Measurements from ENCODE around the gene TBKBP1.
"Not testable (repeated sequence)": the region's sequence is repeated elsewhere in the genome, so short reads cannot be mapped to it uniquely, and the experiment has no call there.

The TBKBP1 gene

DNA sequence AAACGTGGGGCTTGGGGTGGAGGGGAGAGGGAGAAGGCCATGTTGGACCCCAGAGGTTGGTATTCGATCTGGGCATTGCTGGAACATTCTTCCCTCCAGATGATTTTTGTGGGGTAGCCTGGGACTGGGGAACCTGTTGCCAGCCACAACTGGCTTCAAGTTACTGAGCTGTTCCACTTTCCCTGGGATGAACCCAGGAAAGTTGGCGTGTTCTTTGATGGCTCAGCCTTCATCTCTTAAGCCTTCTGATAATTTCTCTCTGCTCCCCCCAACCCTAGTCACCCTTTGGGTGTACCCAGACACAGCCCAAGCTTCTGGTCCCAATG, 41.1 kb downstream of the TBKBP1 start:
- no peak for DNase-seq

DNA sequence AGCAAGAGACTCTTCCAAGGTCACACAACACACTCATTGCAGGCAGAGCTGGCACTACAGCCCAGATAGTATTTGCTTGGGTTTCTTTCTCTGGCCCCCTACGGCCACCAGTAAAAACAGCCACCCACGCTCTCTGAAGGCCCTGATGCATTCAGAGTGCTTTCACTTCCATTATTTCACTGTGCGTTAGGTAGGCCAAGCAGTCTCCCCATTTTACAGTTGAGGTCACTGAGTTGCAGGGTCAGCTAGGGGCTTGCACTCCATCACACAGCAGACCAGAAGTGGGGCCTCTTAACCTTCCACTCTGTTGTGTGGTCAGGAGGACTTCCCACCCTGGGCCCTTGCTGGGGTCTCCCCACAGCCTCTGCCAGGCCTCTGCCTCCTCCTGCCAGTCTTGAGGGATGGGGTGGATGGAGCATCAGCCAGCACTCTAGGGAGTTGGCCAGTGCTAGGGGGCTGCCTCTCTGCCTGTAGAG, 41.6 kb downstream of the TBKBP1 start:
- no peak for DNase-seq

- DNase-seq = no peak
These were observed 42.8 kb downstream of the TBKBP1 start for GRCh38 chr17:47736501-47737495.

- DNase-seq = no peak
These were observed 44.2 kb downstream of the TBKBP1 start for GRCh38 chr17:47738178-47738577.

DNA sequence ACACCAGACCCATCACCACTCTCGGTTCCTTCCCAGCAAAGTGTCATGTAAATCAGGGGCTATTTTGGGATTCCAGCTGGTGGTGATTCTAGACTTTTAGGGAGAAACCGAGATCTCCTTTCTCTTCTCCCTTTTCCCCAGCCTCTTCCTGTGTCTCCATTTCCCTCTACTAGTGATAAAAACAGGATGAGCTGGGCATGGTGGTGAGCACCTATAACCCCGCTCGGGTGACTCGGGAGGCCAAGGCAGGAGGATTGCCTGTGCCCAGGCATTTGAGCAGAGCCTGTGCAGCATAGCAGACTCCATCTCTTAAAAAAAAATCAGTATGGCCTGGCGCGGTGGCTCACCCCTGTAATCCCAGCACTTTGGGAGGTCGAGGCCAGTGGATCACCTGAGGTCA, 45.2 kb downstream of the TBKBP1 start:
- DNase-seq = no peak

GRCh38 chr17:47739945-47740344, 46.0 kb downstream of the TBKBP1 start:
- DNase-seq = not testable (repeated sequence)

- no peak for DNase-seq
These were observed 47.3 kb downstream of the TBKBP1 start for GRCh38 chr17:47741109-47741792.

- no peak for DNase-seq
These were observed 47.8 kb downstream of the TBKBP1 start for GRCh38 chr17:47741793-47742145.

- DNase-seq = peak in 1 of 2 donors; percentile 46
These were observed 48.6 kb downstream of the TBKBP1 start for GRCh38 chr17:47742319-47743181.

GRCh38 chr17:47744168-47745036, 50.4 kb downstream of the TBKBP1 start:
- no peak for DNase-seq

DNA sequence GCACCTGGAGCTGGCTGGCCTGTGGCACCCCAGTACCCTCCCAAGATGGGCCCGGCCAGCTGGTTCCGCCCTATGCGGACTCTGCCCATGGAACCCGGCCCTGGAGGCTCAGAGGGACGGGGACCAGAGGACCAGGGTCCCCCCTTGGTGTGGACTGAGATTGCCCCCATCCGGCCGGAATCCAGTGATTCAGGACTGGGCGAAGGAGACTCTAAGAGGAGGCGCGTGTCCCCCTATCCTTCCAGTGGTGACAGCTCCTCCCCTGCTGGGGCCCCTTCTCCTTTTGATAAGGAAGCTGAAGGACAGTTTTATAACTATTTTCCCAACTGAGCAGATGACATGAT, 51.0 kb downstream of the TBKBP1 start:
- no peak for DNase-seq

GRCh38 chr17:47751471-47751870, 57.5 kb downstream of the TBKBP1 start:
- no peak for DNase-seq

DNA sequence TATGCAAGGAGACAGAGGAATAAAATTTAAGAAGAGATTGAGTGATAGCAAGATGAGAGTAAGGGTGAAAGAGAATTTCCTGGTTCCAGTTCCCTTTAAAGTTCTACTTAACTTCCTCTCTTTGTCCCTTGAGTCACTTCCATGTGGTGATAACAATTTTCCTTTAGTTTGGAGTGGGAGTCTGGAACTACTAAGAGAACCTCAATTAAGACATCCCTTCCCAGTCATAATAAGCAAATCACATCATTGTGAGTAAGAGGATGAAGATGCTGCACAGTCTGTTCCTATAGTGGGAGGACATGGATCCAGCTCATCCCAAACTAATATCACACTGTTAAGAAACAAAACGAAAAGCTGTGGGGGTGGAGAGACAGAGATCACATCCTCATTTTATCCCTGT, 63.4 kb downstream of the TBKBP1 start:
- no peak for DNase-seq

DNA sequence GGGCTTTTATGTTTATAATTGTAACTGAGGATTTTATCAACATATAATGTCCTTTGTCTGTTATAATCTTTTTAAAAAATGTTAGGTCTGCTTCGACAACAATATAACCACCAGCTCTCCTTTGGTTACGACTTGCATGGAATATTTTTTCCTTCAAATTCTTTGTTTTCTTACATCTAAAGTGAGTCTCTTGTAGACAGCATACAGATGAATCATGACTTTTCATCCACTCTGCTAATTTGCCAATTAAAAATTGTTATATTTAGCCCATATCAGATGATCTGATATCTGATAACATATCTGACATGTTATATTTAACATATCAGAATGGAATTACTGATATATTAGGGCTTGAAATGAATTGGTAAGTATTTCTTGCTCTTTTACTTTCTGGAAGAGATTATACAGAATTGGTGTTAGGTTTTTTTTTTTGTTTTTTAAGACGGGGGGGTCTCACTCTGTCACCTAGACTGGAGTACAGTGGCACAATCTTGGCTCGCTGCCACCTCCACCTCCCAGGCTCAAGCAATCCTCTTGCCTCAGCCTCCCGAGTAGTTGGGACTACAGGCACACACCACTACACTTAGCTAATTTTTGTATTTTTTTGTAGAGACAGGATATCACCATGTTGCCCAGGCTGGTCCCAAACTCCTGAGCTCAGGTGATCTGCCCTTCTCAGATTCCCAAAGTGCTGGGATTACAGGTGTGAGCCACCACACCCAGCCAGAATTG, 66.6 kb downstream of the TBKBP1 start:
- no peak for DNase-seq
